PFSK-1 (cell line): ENCODE measurements around the gene S100A3.

Experiments
- FOXP2 ChIP-seq: optimal IDR thresholded peaks from 2 replicates; pipeline ENCODE3; 2011; ENCODE audit warnings: borderline replicate concordance, control low read depth, inconsistent platforms; ENCODE audit not compliant: insufficient read depth; ENCODE audit errors: extremely low read length, extremely low read depth
- POLR2AphosphoS5 ChIP-seq: IDR thresholded peaks from 2 replicates; pipeline ENCODE4 v1.6.1; 2012; ENCODE audit warnings: low read depth, mild to moderate bottlenecking, control low read depth, low read length, moderate library complexity
- REST ChIP-seq, 2 experiments: IDR thresholded peaks; 2 replicates each; pipeline versions ENCODE4 v1.6.1 to v1.8.0; 2011 to 2012; ENCODE audit warnings: low read depth in 2 of 2, low read length in 2 of 2, control low read depth in 1 of 2, inconsistent platforms in 1 of 2, mild to moderate bottlenecking in 1 of 2, moderate library complexity in 1 of 2; ENCODE audit not compliant: insufficient read depth in 1 of 2
- SIN3A ChIP-seq: IDR thresholded peaks from 2 replicates; pipeline ENCODE4 v1.6.1; 2012; ENCODE audit warnings: mild to moderate bottlenecking, low read length, moderate library complexity, borderline replicate concordance; ENCODE audit not compliant: insufficient read depth
- TAF1 ChIP-seq: IDR thresholded peaks from 2 replicates; pipeline ENCODE4 v1.6.1; 2012; ENCODE audit warnings: low read length, control low read depth, borderline replicate concordance; ENCODE audit not compliant: insufficient read depth

The S100A3 gene

GRCh38 chr1:153578936-153579335, 29.9 kb upstream of the S100A3 start:
- TF ChIP-seq SIN3A (no peak), FOXP2 (no peak), POLR2AphosphoS5 (no peak), REST (IDR thresholded peaks at IDR 0.05; ENCODE audit: insufficient read depth in 1 of 2, low read depth in 2 of 2, low read length in 2 of 2) (no peak), TAF1 (no peak)

GRCh38 chr1:153578490-153578889, 29.4 kb upstream of the S100A3 start:
- TF ChIP-seq REST (IDR thresholded peaks at IDR 0.05; ENCODE audit: insufficient read depth in 1 of 2, low read depth in 2 of 2, low read length in 2 of 2) (no peak), POLR2AphosphoS5 (no peak), TAF1 (no peak), FOXP2 (no peak), SIN3A (no peak)

- no peak for TF ChIP-seq SIN3A
- no peak for TF ChIP-seq TAF1
- TF ChIP-seq REST (IDR thresholded peaks at IDR 0.05; ENCODE audit: insufficient read depth in 1 of 2, low read depth in 2 of 2, low read length in 2 of 2), result no peak
Observed at GRCh38 chr1:153577624-153578051, 28.6 kb upstream of the S100A3 start.

- TF ChIP-seq SIN3A, result no peak
- no peak for TF ChIP-seq POLR2AphosphoS5
Observed at GRCh38 chr1:153577138-153577537, 28.1 kb upstream of the S100A3 start.

- TF ChIP-seq FOXP2, result no peak
- no peak for TF ChIP-seq SIN3A
- TF ChIP-seq REST (IDR thresholded peaks at IDR 0.05; ENCODE audit: insufficient read depth in 1 of 2, low read depth in 2 of 2, low read length in 2 of 2), result no peak
- TF ChIP-seq POLR2AphosphoS5, result no peak
- TF ChIP-seq TAF1, result no peak
Observed at GRCh38 chr1:153573351-153573750, 24.3 kb upstream of the S100A3 start.
